ENCODE measurements around the gene WRAP53. TPM values are rescaled to one million over a fixed set of nuclear protein-coding genes. Genes with fewer than 3 reads are reported as not detected.

WRAP53 gene
- polyA plus RNA-seq, 3 donors: 6.3 to 9.8 (median 9.1) TPM

- Mint-ChIP-seq H3K27ac (no peak overlapping the region), H3K9me3 (peaks cover 0 to 11% (median 6%) of the 10 kb centered on the region in 7 donors), H3K4me3 (no peak overlapping the region), H3K4me1 (peaks cover 9% of the 10 kb centered on the region), H3K27me3 (ENCODE audit: low read depth in 3 of 3) (peaks cover 32 to 38% (median 34%) of the 10 kb centered on the region in 3 donors), H3K36me3 (peaks cover 46 to 55% of the 10 kb centered on the region in 2 donors)
- Histone ChIP-seq H3K4me3 (replicated peaks in 1 of 3; ENCODE audit: low read depth in 2 of 3, low read length in 3 of 3) (no peak overlapping the region), H3K36me3 (replicated peaks in 1 of 2; ENCODE audit: control insufficient read depth in 1 of 2, insufficient read depth in 2 of 2, low read length in 2 of 2) (peaks cover 10 to 29% of the 10 kb centered on the region in 2 donors), H3K9ac (ENCODE audit: insufficient read depth, low read length, poor library complexity, severe bottlenecking) (no peak overlapping the region), H2AFZ (ENCODE audit: insufficient read depth, low read depth, low read length, poor library complexity, severe bottlenecking) (no peak overlapping the region), H3K4me2 (replicated peaks; ENCODE audit: extremely low read depth, low read length, poor library complexity, severe bottlenecking) (no peak overlapping the region), H3K79me2 (ENCODE audit: insufficient read depth, low read length) (no peaks in the 10 kb centered on the region), H3K4me1 (ENCODE audit: control insufficient read depth in 1 of 2, insufficient read depth in 2 of 2, low read length in 2 of 2) (peaks cover 0 to 9% of the 10 kb centered on the region in 2 donors), H4K20me1 (ENCODE audit: insufficient read depth, low read length) (no peaks in the 10 kb centered on the region), H3K27me3 (ENCODE audit: control insufficient read depth in 2 of 2, insufficient read depth in 2 of 2, low read length in 2 of 2) (peaks cover 23 to 31% of the 10 kb centered on the region in 2 donors), H3K9me3 (replicated peaks in 1 of 2; ENCODE audit: control insufficient read depth in 1 of 2, insufficient read depth in 1 of 2, low read length in 2 of 2) (peaks cover 0 to 12% of the 10 kb centered on the region in 2 donors), H3K27ac (ENCODE audit: low read depth in 1 of 2, low read length in 2 of 2) (no peak overlapping the region)
- no peak for TF ChIP-seq CTCF (IDR thresholded peaks at IDR 0.05)
- intact Hi-C loops (cut with micrococcal nuclease): no loop called here
- 100% methylated on average over 9 of the region's 14 CpGs for WGBS (ENCODE audit: insufficient coverage)
- DNase-seq: no peak
Observed at GRCh38 chr17:7701681-7702080, 13.4 kb downstream of the WRAP53 start.

GRCh38 chr17:7702776-7703175, 14.5 kb downstream of the WRAP53 start:
- 95% methylated on average over 10 of the region's 13 CpGs for WGBS (ENCODE audit: insufficient coverage)
- H3K36me3 ChIP-seq (replicated peaks in 1 of 2; ENCODE audit: control insufficient read depth in 1 of 2, insufficient read depth in 2 of 2, low read length in 2 of 2): peaks cover 9 to 29% of the 10 kb centered on the region in 2 donors

More at GRCh38 chr17:7702776-7703175, 14.5 kb downstream of the WRAP53 start:
- no peak for TF ChIP-seq CTCF (IDR thresholded peaks at IDR 0.05)
- no peaks in the 10 kb centered on the region for H4K20me1 ChIP-seq (ENCODE audit: insufficient read depth, low read length)
- intact Hi-C loops (cut with micrococcal nuclease): no loop called here
- H3K4me2 ChIP-seq (replicated peaks; ENCODE audit: extremely low read depth, low read length, poor library complexity, severe bottlenecking): no peak overlapping the region
- H3K9me3 Mint-ChIP-seq: peaks cover 0 to 11% (median 6%) of the 10 kb centered on the region in 7 donors
- H3K27ac Mint-ChIP-seq: no peak overlapping the region
- H3K79me2 ChIP-seq (ENCODE audit: insufficient read depth, low read length): no peaks in the 10 kb centered on the region
- H3K27me3 Mint-ChIP-seq (ENCODE audit: low read depth in 3 of 3): peaks cover 43 to 49% (median 45%) of the 10 kb centered on the region in 3 donors
- H3K4me1 ChIP-seq (ENCODE audit: control insufficient read depth in 1 of 2, insufficient read depth in 2 of 2, low read length in 2 of 2): peaks cover 0 to 9% of the 10 kb centered on the region in 2 donors
- DNase-seq: no peak
- H3K27ac ChIP-seq (ENCODE audit: low read depth in 1 of 2, low read length in 2 of 2): no peak overlapping the region
- no peak overlapping the region for H3K4me3 Mint-ChIP-seq
- peaks cover 0 to 12% of the 10 kb centered on the region in 2 donors for H3K9me3 ChIP-seq (replicated peaks in 1 of 2; ENCODE audit: control insufficient read depth in 1 of 2, insufficient read depth in 1 of 2, low read length in 2 of 2)
- H3K9ac ChIP-seq (ENCODE audit: insufficient read depth, low read length, poor library complexity, severe bottlenecking): no peak overlapping the region
- no peak overlapping the region for H2AFZ ChIP-seq (ENCODE audit: insufficient read depth, low read depth, low read length, poor library complexity, severe bottlenecking)
- peaks cover 25 to 42% of the 10 kb centered on the region in 2 donors for H3K27me3 ChIP-seq (ENCODE audit: control insufficient read depth in 2 of 2, insufficient read depth in 2 of 2, low read length in 2 of 2)
- H3K36me3 Mint-ChIP-seq: peaks cover 43 to 53% of the 10 kb centered on the region in 2 donors
- no peak overlapping the region for H3K4me3 ChIP-seq (replicated peaks in 1 of 3; ENCODE audit: low read depth in 2 of 3, low read length in 3 of 3)
- H3K4me1 Mint-ChIP-seq: peaks cover 9% of the 10 kb centered on the region

Measured in CD14-positive monocyte (primary cell).